Dermis microvascular lymphatic vessel endothelial cell (primary cell): Measurements from ENCODE around the gene PIK3R4. TPM values are rescaled to one million over a fixed set of nuclear protein-coding genes. Genes with fewer than 3 reads are reported as not detected.

Source experiments
- DNase-seq, 2 donors: peaks; one replicate each; pipeline versions ENCODE4 v3.0.0 to v3.0.0-alpha.2; 2010; ENCODE audit warnings: low read depth in 2 of 2
- total RNA-seq: library from RNA; depleted of rRNA; stranded (reverse); fragments of >200 nt; gene quantifications from 2 replicates; pipeline ENCODE4 v1.2.1, GENCODE V29; 2014

The PIK3R4 gene
- total RNA-seq, 1 donor from 2014 or later = 27.9 TPM

DNA sequence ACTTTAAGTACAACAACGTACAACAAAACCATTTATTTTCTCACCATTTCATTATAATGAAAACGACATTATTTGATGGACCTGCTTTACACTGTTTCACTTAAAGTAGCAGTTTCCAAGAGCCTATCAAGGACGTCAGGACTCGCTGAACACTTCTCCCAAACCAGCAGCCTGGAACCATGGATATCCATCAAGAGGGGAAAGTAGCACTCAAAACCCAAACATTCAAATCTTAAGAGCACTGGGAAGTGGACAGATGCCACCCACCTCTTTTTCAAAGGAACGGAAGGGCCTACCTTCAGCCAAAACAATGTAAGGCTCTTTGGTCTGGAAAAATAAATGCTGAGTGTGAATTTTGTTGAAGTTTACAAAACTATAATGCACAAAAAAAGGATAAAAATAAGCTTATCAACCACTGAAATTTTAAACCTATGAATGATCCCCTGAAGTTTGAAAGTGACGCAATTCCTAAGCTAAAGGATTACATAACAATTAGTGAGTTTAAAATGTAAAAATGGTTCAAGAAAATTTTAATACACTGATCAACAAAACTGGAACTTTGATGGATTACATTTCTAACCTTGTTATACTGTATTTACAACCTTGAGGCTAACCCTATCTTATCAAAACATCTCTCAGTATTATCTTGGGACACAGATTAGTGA is 4.6 kb downstream of the PIK3R4 start:
- no peak for DNase-seq

- no peak for DNase-seq
Observed at GRCh38 chr3:130739848-130740247, 6.8 kb downstream of the PIK3R4 start.

DNA sequence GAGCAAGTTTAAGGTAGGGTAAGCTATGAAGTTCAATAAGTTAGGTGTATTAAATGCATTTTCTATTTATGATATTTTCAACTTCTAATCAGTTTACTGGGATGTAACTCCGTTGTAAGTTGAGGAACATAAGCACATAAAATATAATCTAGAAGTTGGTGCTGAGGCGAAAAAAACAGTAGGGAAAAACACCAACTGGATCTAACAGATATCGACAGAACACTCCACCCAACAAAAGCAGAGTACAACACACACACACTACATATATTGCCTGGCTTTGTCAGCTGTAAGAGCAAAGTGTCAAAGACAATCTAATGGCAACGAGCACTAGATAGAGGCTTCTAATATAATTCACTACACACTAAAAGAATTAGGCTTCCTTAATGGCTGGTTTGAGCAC is 8.4 kb downstream of the PIK3R4 start:
- no peak for DNase-seq

DNA sequence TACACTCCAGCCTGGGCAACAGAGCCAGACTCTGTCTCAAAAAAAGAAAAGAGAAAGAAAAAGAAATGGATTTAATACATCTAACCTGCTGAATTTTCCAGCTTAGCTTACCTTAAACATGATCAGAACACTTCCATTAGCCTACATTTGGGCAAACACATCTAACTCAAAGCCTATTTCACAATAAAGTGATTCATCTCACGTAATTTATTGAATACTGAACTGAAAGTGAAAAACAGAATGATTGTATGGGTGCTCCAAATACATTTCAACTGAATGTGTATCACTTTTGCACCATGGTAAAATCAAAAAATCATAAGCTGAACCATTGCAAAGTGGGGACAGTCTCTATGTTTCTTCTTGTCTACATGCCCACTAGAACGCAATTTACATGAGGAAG is 9.0 kb downstream of the PIK3R4 start:
- no peak for DNase-seq

GRCh38 chr3:130733236-130733875 is 13.3 kb downstream of the PIK3R4 start:
- DNase-seq = no peak

GRCh38 chr3:130732501-130732900 is 14.1 kb downstream of the PIK3R4 start:
- DNase-seq = no peak

GRCh38 chr3:130731817-130732216 is 14.8 kb downstream of the PIK3R4 start:
- no peak for DNase-seq

DNA sequence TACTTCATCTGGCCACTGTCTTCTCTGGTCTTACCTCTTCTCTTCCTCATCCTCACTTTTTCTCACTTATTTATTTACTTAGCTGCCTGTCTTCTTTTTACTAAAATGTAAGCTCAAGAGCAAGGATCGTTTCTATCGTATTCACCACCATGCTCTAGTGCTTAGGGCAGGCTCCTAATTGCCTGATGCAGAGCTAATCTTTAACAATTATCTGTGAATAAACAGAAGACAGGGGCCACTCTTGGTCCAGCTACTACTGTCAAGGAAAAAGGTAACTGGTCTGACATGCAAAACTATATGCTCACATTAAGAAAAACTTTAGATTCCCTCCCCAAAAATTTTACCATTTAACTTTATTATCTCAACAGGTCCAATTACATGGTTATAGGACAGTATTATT is 17.5 kb downstream of the PIK3R4 start:
- DNase-seq = no peak

- DNase-seq = no peak
Observed at GRCh38 chr3:130728037-130728436, 18.6 kb downstream of the PIK3R4 start.

- DNase-seq = no peak
Observed at GRCh38 chr3:130725746-130726145, 20.9 kb downstream of the PIK3R4 start.

GRCh38 chr3:130715616-130716015 is 31.0 kb downstream of the PIK3R4 start:
- DNase-seq = no peak

- DNase-seq = no peak
Observed at GRCh38 chr3:130712718-130713423, 33.8 kb downstream of the PIK3R4 start.

GRCh38 chr3:130711565-130712324 is 34.9 kb downstream of the PIK3R4 start:
- peak in 1 of 2 donors; percentile 37 for DNase-seq

DNA sequence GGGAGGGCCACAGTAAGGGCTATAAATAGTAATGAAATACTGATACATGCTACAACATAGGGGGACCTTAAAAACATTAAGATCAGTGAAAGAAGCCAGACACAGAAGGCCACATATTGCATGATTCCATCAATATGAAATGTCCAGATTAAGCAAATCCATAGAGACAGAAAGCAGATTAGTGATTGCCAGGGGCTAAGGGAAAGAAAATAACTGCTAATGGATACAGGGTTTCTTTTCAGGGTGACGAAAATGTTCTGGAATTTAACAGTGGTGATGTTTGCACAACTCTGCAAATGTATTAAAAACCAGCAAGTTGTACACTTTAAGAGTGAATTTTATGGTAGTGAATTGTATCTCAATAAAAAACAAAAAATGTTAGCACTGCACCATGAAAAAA is 37.0 kb downstream of the PIK3R4 start:
- DNase-seq = no peak

DNA sequence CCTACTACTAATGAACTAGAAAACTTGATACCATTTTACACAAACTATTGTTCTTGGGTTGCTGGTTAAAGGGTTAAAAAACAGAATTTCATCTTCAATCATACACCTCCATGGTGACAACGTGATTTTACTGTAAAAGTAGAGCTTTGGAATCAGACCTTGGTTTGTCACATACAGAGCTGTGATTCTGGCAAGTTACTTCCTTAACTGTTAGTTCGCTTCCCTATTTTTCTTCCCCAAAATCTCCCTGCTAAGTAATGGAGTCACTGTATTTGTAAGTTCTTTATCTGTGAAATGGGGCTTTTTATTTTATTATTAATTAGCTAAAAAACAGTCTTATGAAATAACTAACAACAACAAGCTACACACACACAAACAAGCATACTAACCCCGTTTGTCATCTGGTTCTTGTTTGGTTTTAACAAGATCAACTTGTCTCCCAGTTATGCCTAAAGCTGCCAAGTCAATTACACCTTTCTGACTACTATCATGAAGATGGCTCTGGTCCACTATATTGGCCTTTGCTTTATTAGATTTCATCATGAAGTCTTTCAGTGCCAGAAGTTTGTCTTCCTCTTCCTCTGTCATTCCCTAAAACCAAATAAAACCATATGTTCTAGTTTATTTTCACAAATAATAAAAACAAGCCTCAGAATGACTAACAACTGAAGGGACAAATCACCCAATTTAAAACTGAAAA is 38.6 kb downstream of the PIK3R4 start:
- DNase-seq = no peak

- DNase-seq = no peak
Observed at GRCh38 chr3:130705501-130705900, 41.1 kb downstream of the PIK3R4 start.

- no peak for DNase-seq
Observed at GRCh38 chr3:130702985-130703384, 43.6 kb downstream of the PIK3R4 start.

- peak; percentile 86 to 99 for DNase-seq
Observed at GRCh38 chr3:130700541-130700940, 46.1 kb downstream of the PIK3R4 start.

DNA sequence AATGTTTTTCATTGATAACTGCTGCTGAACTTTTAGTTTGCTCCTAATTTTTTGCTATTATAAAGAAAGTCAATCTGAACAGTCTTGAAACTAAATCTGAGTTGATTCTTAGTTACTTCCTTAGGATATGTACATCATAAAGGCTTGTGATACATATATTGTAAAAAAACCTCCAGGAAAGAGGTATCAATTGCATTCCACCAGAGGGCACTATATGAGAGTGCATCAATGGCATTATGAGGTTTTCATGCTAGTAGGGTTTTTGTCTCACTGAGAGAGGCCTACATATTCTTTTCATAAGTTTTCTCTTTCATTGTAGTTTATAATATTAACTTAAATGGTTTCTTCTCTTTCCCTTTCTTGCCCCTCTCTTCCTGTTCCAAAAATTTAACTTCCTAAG is 46.9 kb downstream of the PIK3R4 start:
- peak; percentile 15 to 54 for DNase-seq

DNA sequence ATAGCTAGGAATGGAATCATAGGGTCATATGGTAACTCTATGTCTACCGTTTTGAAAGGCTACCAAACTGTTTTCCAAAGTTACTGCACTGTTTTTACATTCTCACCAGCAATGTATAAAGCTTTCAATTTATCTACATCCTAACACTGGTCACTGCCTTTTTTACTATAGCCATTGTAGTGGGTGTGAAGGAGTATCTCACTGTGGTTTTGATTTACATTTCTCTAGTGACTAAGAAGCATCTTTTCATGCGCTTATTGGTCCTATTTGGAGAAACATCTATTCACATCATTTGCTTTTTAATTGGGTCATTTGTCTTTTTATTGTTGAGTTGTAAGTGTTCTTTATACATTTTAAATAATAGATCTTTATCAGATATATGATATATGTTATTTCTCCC is 53.3 kb downstream of the PIK3R4 start:
- DNase-seq = no peak

DNA sequence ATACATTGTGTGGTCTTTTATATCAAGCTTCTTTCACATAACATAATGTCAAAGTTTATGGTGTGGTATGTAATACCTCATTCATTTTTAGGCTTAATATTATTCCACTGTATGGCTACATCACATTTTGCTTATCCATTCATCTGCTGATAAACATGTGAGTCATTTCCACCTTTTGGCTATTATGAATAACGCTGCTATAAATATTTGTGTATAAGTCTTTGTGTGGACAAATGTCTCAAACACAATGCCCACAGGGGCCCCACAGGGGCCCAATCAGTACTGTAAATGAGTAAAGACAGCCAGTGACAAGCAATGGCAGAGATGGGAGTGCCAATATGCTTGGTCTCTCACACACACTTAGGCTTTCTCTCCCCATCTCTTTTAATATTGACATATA is 54.2 kb downstream of the PIK3R4 start:
- peak; percentile 69 to 96 for DNase-seq
